Esophagus muscularis mucosa (tissue), 4 donors: Measurements from ENCODE around the gene HELZ2. TPM values are rescaled to one million over a fixed set of nuclear protein-coding genes. Genes with fewer than 3 reads are reported as not detected.
A peak's percentile ranks its signal among the peaks of the same experiment; 100 is the strongest.

Experiments used
- DNase-seq: peaks from one replicate; pipeline ENCODE4 v3.0.0-alpha.2; 2017; ENCODE audit errors: extremely low spot score
- H3K27ac ChIP-seq, 4 donors: fragments of 200-600 bp; sonication (generic); replicated peaks in 1 of 4; 1 replicate in 3 of 4; 2 replicates in 1 of 4; pipeline ENCODE4 v1.5.1; 2016 to 2019; ENCODE audit warnings: mild to moderate bottlenecking in 1 of 4
- H3K27me3 ChIP-seq, 4 donors: fragments of 200-600 bp; sonication (generic); one replicate each; pipeline versions ENCODE4 v1.5.1 to v1.6.0; 2016 to 2019
- H3K36me3 ChIP-seq, 4 donors: fragments of 200-600 bp; sonication (generic); one replicate each; pipeline ENCODE4 v1.5.1; 2016 to 2019
- H3K4me1 ChIP-seq, 4 donors: fragments of 200-600 bp; sonication (generic); one replicate each; pipeline ENCODE4 v1.5.1; 2016 to 2019
- H3K4me3 ChIP-seq, 4 donors: fragments of 200-600 bp; sonication (generic); 1 replicate in 2 of 4; 2 replicates in 2 of 4; pipeline ENCODE4 v1.5.1; 2016 to 2019; ENCODE audit warnings: mild to moderate bottlenecking in 4 of 4, moderate library complexity in 1 of 4
- H3K9me3 ChIP-seq, 4 donors: fragments of 200-600 bp; sonication (generic); 1 replicate in 3 of 4; 2 replicates in 1 of 4; pipeline ENCODE4 v1.5.1; 2016 to 2019
- EP300 ChIP-seq: sonication (generic); formaldehyde crosslinking; IDR thresholded peaks from one replicate; pipeline ENCODE4 v1.6.1; 2017; ENCODE audit warnings: antibody characterized with exemption
- POLR2A ChIP-seq: fragments of 450-650 bp; IDR thresholded peaks from one replicate; pipeline ENCODE4 v1.6.1; 2017; ENCODE audit warnings: antibody characterized with exemption, moderate library complexity, mild to moderate bottlenecking, low read depth
- POLR2AphosphoS5 ChIP-seq, 2 donors: sonication (generic); formaldehyde crosslinking; IDR thresholded peaks; one replicate each; pipeline ENCODE4 v1.6.1; 2017; ENCODE audit warnings: antibody characterized with exemption in 2 of 2
- WGBS: methylation state at CpG from one replicate; pipeline ENCODE4 v1.1.5; 2018; 5-methylcytosine and 5-hydroxymethylcytosine counted together
- intact Hi-C: fragments of 100-400 bp; cut with DNase I; formaldehyde crosslinking; loops from one replicate; pipeline ENCODE4 v1.15.1; 2023
- total RNA-seq, 4 donors: library from RNA; depleted of rRNA; stranded (reverse); fragments of >200 nt; gene quantifications; one replicate each; pipeline versions ENCODE4 v1.1.0 to v1.2.1, GENCODE V29; 2016
- TF ChIP-seq, protein P1 (sequence below), 3 experiments: fragments of 200-600 bp in 2 of 3; fragments of 450-650 bp in 1 of 3; sonication (generic) in 2 of 3; IDR thresholded peaks; one replicate each; pipeline ENCODE4 v1.5.1; 2017 to 2019; ENCODE audit warnings: antibody characterized with exemption in 3 of 3, mild to moderate bottlenecking in 2 of 3, moderate library complexity in 1 of 3

The HELZ2 gene
- total RNA-seq, 4 donors from 2014 or later = 19.5 to 36.9 (median 30.3) TPM

DNA sequence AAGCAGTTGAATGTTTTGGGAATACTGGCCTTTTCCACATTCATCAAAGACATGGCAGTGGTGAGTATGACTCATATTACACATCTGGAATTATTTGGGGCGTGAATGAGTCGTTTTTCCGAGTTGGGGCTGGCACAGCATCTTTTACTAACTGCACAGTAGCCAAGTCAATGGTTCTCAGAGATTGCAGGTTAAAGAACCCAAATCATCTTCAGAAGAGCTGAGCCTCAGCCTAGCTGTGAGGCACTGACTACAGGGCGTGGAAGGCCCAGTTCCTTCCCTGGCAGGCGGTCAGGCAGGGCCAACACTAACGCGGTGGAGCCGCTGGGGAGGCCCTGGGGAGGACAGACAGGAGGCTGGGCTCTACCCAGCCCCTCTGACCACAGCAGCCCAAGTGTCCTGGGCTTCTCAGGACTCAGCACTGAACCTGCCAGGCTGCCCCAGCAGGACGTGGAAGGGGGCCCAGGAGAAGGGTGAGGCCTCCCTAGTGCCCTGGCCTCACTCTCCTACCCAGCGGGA lies 20.1 kb upstream of the HELZ2 start:
- 49% methylated on average over 4 of the region's 10 CpGs for WGBS
- TF ChIP-seq POLR2AphosphoS5 (IDR thresholded peaks at IDR 0.05) (peak in 1 of 2 donors; percentile 39), POLR2A (no peak), EP300 (no peak)
- TF ChIP-seq, protein P1, sequence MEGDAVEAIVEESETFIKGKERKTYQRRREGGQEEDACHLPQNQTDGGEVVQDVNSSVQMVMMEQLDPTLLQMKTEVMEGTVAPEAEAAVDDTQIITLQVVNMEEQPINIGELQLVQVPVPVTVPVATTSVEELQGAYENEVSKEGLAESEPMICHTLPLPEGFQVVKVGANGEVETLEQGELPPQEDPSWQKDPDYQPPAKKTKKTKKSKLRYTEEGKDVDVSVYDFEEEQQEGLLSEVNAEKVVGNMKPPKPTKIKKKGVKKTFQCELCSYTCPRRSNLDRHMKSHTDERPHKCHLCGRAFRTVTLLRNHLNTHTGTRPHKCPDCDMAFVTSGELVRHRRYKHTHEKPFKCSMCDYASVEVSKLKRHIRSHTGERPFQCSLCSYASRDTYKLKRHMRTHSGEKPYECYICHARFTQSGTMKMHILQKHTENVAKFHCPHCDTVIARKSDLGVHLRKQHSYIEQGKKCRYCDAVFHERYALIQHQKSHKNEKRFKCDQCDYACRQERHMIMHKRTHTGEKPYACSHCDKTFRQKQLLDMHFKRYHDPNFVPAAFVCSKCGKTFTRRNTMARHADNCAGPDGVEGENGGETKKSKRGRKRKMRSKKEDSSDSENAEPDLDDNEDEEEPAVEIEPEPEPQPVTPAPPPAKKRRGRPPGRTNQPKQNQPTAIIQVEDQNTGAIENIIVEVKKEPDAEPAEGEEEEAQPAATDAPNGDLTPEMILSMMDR (IDR thresholded peaks at IDR 0.05) = no peak
- Histone ChIP-seq H3K36me3 (peaks cover 31 to 98% (median 91%) of the 10 kb centered on the region in 4 donors), H3K4me1 (peaks cover 0 to 11% (median 0%) of the 10 kb centered on the region in 4 donors), H3K9me3 (no peaks in the 10 kb centered on the region), H3K27ac (peak overlapping the region in 1 of 4 donors; percentile 7), H3K4me3 (no peak overlapping the region), H3K27me3 (no peaks in the 10 kb centered on the region)
- no peak for DNase-seq
- intact Hi-C loops = no loop called here

DNA sequence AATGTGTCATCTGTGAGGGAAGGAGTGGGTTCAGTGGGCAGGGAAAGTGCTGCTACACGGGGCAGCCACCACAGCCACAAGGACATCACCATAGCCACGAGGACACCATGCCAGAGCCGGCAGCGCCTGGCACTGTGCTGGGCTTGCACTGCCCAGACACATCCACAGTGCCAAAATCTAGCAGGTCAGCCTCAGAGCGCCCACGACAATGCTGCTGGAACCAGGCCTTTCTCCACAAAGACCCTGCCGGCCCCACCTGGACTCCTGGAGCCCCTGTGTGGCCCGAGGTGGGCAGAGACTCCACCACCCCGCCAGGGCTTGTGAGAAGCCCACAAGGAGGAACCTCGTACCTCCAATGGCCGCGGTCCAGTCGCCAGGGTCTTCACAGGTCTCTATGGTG lies 18.6 kb upstream of the HELZ2 start:
- no peak for TF ChIP-seq EP300
- no peak for TF ChIP-seq POLR2AphosphoS5 (IDR thresholded peaks at IDR 0.05)
- TF ChIP-seq POLR2A = no peak
- 98% methylated on average over 10 of the region's 13 CpGs for WGBS
- peaks cover 30 to 98% (median 90%) of the 10 kb centered on the region in 4 donors for H3K36me3 ChIP-seq
- no peak for DNase-seq
- H3K27me3 ChIP-seq = no peaks in the 10 kb centered on the region
- H3K27ac ChIP-seq = no peak overlapping the region
- H3K4me1 ChIP-seq = peaks cover 0 to 11% (median 0%) of the 10 kb centered on the region in 4 donors
- no peaks in the 10 kb centered on the region for H3K9me3 ChIP-seq
- intact Hi-C loops = no loop called here
- no peak overlapping the region for H3K4me3 ChIP-seq

DNA sequence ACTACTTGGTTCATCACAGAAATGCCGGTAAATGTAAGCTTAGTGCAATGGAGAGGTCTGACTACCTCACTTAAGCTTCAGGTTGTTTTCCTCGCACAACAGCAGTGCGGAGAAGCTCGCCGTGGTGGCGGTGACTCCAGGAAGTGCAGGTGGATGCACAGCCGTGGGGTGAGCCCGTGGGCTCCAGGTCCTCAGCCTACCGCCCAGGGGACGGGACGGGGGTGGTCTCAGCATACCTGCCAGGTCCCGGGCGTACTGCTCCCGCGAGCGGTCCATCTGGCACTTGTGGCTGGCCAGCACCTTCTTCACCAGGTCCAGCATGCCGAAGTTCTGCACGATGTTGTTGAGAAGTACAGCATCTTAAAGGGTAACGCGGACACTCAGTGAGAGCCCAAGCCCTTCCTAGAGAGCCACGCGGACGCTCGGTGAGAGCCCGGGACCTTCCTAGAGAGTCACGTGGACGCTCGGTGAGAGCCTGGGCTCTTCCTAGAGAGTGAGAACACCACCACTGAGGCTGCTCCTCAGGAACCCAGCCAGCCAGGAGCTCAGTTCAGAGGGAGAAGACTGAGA lies 17.8 kb upstream of the HELZ2 start:
- DNase-seq = no peak
- no peak for TF ChIP-seq EP300
- TF ChIP-seq, protein P1 (IDR thresholded peaks at IDR 0.05) = no peak
- no peak for TF ChIP-seq POLR2A
- no peak for TF ChIP-seq POLR2AphosphoS5 (IDR thresholded peaks at IDR 0.05)
- WGBS = 94% methylated on average over 19 of the region's 28 CpGs
- Histone ChIP-seq H3K4me1 (peaks cover 0 to 11% (median 0%) of the 10 kb centered on the region in 4 donors), H3K27me3 (no peaks in the 10 kb centered on the region), H3K36me3 (peaks cover 30 to 94% (median 87%) of the 10 kb centered on the region in 4 donors), H3K4me3 (no peak overlapping the region), H3K27ac (no peak overlapping the region), H3K9me3 (no peaks in the 10 kb centered on the region)
- intact Hi-C loops = no loop called here

DNA sequence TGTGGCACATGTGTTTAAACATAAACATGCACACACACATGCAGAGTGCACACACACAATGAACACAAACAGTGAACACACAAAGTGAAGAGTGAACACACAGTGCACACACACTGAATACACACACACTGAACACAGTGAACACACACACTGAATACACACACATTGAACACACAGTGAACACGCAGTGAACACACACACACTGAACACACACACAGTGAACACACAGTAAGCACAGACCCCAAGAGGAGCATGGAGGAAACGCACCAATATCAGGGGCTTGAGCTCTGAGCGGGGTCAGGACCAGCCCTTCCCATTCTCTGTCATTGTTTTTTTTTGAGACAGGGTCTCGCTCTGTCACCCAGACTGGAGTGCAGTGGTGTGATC lies 17.1 kb upstream of the HELZ2 start:
- WGBS = 92% methylated on average over 4 of the region's 4 CpGs
- no peaks in the 10 kb centered on the region for H3K9me3 ChIP-seq
- intact Hi-C loops = no loop called here
- no peak overlapping the region for H3K4me3 ChIP-seq
- TF ChIP-seq EP300 (no peak), POLR2AphosphoS5 (IDR thresholded peaks at IDR 0.05) (no peak), POLR2A (no peak)
- TF ChIP-seq, protein P1 (IDR thresholded peaks at IDR 0.05) = no peak
- H3K27ac ChIP-seq = no peak overlapping the region
- H3K27me3 ChIP-seq = no peaks in the 10 kb centered on the region
- no peak for DNase-seq
- H3K36me3 ChIP-seq = peaks cover 30 to 89% (median 81%) of the 10 kb centered on the region in 4 donors
- H3K4me1 ChIP-seq = peaks cover 0 to 11% (median 0%) of the 10 kb centered on the region in 4 donors

DNA sequence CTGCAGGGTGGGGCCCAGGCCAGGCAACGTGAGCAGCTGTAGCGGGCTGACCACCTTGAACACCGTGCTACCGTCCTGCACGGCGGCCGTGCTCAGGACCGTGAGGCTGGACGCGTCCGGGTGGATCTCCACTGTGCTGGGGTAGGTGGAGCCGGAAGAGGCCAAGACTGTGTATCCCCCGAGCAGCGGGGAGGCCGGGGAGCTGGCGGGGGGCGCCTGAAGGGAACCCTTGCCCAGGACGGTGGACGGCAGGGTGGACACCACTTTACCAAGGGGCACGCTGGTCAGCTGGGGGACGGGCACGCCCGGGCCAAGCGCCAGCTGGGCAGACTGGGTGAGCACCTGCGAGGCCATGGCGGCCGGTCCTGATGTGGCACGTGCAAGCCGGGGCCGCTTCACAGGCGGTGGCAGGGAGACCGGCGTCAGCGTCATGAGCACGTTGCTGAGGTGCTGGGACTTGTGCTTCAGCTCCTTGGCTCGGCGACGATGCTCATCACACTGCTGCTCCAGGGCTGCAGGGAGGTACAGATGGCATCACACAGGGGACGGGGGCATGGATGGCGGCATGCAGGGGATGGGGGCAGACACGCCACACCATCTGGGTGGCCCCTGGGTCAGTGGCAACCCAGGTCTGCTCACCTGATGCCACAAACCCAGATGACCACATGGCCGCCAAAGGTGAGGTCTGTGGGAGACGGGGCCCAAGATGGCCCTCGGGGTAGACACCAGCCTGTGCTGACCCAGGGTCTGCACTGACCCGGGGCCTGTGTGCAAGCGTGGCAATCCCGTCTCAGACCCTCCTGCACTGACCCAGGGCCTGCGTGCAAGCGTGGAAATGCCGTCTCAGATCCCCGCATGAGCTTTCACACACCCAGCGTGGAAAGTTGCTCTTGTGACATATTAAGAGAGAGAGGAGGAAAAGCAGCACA lies 16.4 kb upstream of the HELZ2 start:
- intact Hi-C loops = no loop called here
- TF ChIP-seq, protein P1 (IDR thresholded peaks at IDR 0.05) = no peak
- TF ChIP-seq POLR2A (no peak), POLR2AphosphoS5 (IDR thresholded peaks at IDR 0.05) (no peak), EP300 (no peak)
- Histone ChIP-seq H3K36me3 (peaks cover 30 to 83% (median 74%) of the 10 kb centered on the region in 4 donors), H3K9me3 (no peaks in the 10 kb centered on the region), H3K27me3 (no peaks in the 10 kb centered on the region), H3K27ac (no peak overlapping the region), H3K4me1 (peaks cover 0 to 11% (median 0%) of the 10 kb centered on the region in 4 donors), H3K4me3 (no peak overlapping the region)
- no peak for DNase-seq
- 94% methylated on average over 41 of the region's 52 CpGs for WGBS
